HepG2 (cell line): ENCODE data around the gene ASB11. TPM values are rescaled to one million over a fixed set of nuclear protein-coding genes. Genes with fewer than 3 reads are reported as not detected.

Source experiments
- ATAC-seq: fragments of 200-7000 bp; cut with Tn5 transposase; 3 replicates; pipeline ENCODE4 v1.9.1; 2020; ENCODE audit warnings: mild to moderate bottlenecking, moderate library complexity
- BruUV-seq: library from RNA; stranded (reverse); fragments of 400-500 nt; replicated peaks from 2 replicates; lab custom pipeline; 2021; lab: Mats Ljungman, UMichigan
- CTCF ChIA-PET: fragments of 300-600 bp; formaldehyde crosslinking; extraction: SDS; loops from one replicate; lab custom pipeline; 2021; ENCODE audit warnings: low total read pairs, inconsistent platforms, low intra/inter-chr PET ratio; lab: Yijun Ruan, JAX
- POLR2A ChIA-PET: fragments of 350-600 bp; sonication (Branson Sonifier 250); formaldehyde crosslinking; loops from one replicate; lab custom pipeline; 2020; ENCODE audit warnings: antibody characterized with exemption, inconsistent platforms; lab: Yijun Ruan, JAX
- DNase-seq: peaks from one replicate; pipeline ENCODE4 v3.0.0-alpha.2; 2015; ENCODE audit warnings: low spot score
- FAIRE-seq: peaks from 3 replicates; lab custom pipeline; 2011; peaks lifted over from hg19 to GRCh38; lab: Jason Lieb, UNC
- H2AFZ ChIP-seq: one replicate; pipeline ENCODE4 v1.6.1; 2011; ENCODE audit warnings: low read length, inconsistent platforms
- H3K27ac ChIP-seq: fragments of 300-600 bp; 3 replicates; pipeline ENCODE4 v1.8.0; 2011; ENCODE audit warnings: mixed run types, mild to moderate bottlenecking, mixed read lengths, low read length, inconsistent platforms; ENCODE audit not compliant: insufficient read depth; ENCODE audit errors: extremely low read length
- H3K27me3 ChIP-seq, 2 experiments: fragments of 200-600 bp in 1 of 2; 2 replicates in 1 of 2; 3 replicates in 1 of 2; pipeline versions ENCODE4 v1.6.0 to v1.8.0; 2011; ENCODE audit warnings: low read length in 2 of 2, mild to moderate bottlenecking in 2 of 2, moderate library complexity in 2 of 2, inconsistent platforms in 1 of 2; ENCODE audit not compliant: insufficient read depth in 2 of 2, control insufficient read depth in 1 of 2
- H3K36me3 ChIP-seq, 2 experiments: fragments of 200-600 bp in 1 of 2; replicated peaks in 1 of 2; 2 replicates in 1 of 2; 3 replicates in 1 of 2; pipeline versions ENCODE4 v1.5.1 to v1.8.0; 2011; ENCODE audit warnings: low read length in 2 of 2, inconsistent platforms in 1 of 2; ENCODE audit not compliant: insufficient read depth in 2 of 2, control insufficient read depth in 1 of 2
- H3K4me1 ChIP-seq: 2 replicates; pipeline ENCODE4 v1.5.1; 2012; ENCODE audit warnings: low read length, inconsistent platforms; ENCODE audit not compliant: insufficient read depth
- H3K4me2 ChIP-seq: 2 replicates; pipeline ENCODE4 v1.6.0; 2011; ENCODE audit warnings: low read depth, low read length, inconsistent platforms
- H3K4me3 ChIP-seq, 3 experiments: fragments of 200-600 bp in 1 of 3; sonication (generic), shearing (Covaris generic) in 1 of 3; replicated peaks in 1 of 3; 2 replicates each; pipeline ENCODE4 v1.5.1; 2011 to 2016; ENCODE audit warnings: low read length in 3 of 3, inconsistent platforms in 2 of 3, low read depth in 2 of 3, mild to moderate bottlenecking in 2 of 3, control low read depth in 1 of 3, mixed read lengths in 1 of 3; ENCODE audit not compliant: insufficient read depth in 1 of 3
- H3K79me2 ChIP-seq: one replicate; pipeline ENCODE4 v1.6.1; 2011; ENCODE audit warnings: low read length, inconsistent platforms; ENCODE audit not compliant: insufficient read depth
- H3K9ac ChIP-seq: 2 replicates; pipeline ENCODE4 v1.6.0; 2011; ENCODE audit warnings: mild to moderate bottlenecking, low read depth, low read length, inconsistent platforms; ENCODE audit not compliant: insufficient read depth
- H3K9me3 ChIP-seq: 2 replicates; pipeline ENCODE4 v1.5.1; 2012; ENCODE audit warnings: mild to moderate bottlenecking, low read length
- H4K20me1 ChIP-seq: 2 replicates; pipeline ENCODE4 v1.6.0; 2011; ENCODE audit warnings: inconsistent platforms, mild to moderate bottlenecking, low read length, moderate library complexity; ENCODE audit not compliant: insufficient read depth
- ARID2 ChIP-seq: sonication (generic); formaldehyde crosslinking; IDR thresholded peaks from 2 replicates; pipeline ENCODE4 v1.8.1; 2022; ENCODE audit warnings: mild to moderate bottlenecking, missing genetic modification reagents, borderline replicate concordance
- ATF3 ChIP-seq: sonication (generic); formaldehyde crosslinking; IDR thresholded peaks from 2 replicates; pipeline ENCODE4 v1.4.0; 2020; ENCODE audit warnings: missing genetic modification reagents
- BCL3 ChIP-seq: sonication (generic); formaldehyde crosslinking; IDR thresholded peaks from 2 replicates; pipeline ENCODE4 v1.5.1; 2020; ENCODE audit warnings: mild to moderate bottlenecking, missing genetic modification reagents, moderate library complexity
- CAMTA2 ChIP-seq: sonication (generic); formaldehyde crosslinking; IDR thresholded peaks from 2 replicates; pipeline ENCODE4 v1.4.0; 2020; ENCODE audit warnings: mild to moderate bottlenecking, missing genetic modification reagents, borderline replicate concordance
- CBX5 ChIP-seq: sonication (generic); formaldehyde crosslinking; IDR thresholded peaks from 2 replicates; pipeline ENCODE4 v1.4.0; 2020; ENCODE audit warnings: missing genetic modification reagents, borderline replicate concordance
- REPIN1 ChIP-seq: sonication (generic); formaldehyde crosslinking; IDR thresholded peaks from 2 replicates; pipeline ENCODE4 v1.8.0; 2022; ENCODE audit warnings: missing genetic modification reagents, low read depth, mild to moderate bottlenecking, borderline replicate concordance
- TOPORS ChIP-seq: sonication (generic); formaldehyde crosslinking; IDR thresholded peaks from 2 replicates; pipeline ENCODE4 v1.8.0; 2023; ENCODE audit warnings: mild to moderate bottlenecking, missing genetic modification reagents
- WGBS: methylation state at CpG from one replicate; pipeline ENCODE4 v1.1.6; 2017; ENCODE audit warnings: low lambda C conversion rate; 5-methylcytosine and 5-hydroxymethylcytosine counted together
- in situ Hi-C: cut with HindIII; loops from 2 replicates; pipeline ENCODE4 v1.10.0; 2017; ENCODE audit warnings: low pct_unique_long_range_greater_than_20kb; ENCODE audit not compliant: extremely low pct_ligation_motif_present
- intact Hi-C: fragments of 100-400 bp; cut with micrococcal nuclease; formaldehyde crosslinking; loops from one replicate; pipeline ENCODE4 v1.10.0; 2022; ENCODE audit not compliant: unreplicated experiment
- polyA plus RNA-seq, 8 experiments: library from polyadenylated mRNA; depleted of rRNA in 3 of 8; stranded (reverse) in 7 of 8; unstranded in 1 of 8; fragments of >200 nt; fragmentation: Illumina TruSeq in 4 of 8; extraction: Trizol in 4 of 8; gene quantifications; 2 replicates each; pipeline versions ENCODE4 v1.2.1 to v1.2.3, GENCODE V29; 2011 to 2016; ENCODE audit warnings: low read depth in 4 of 8, missing spikeins in 1 of 8, mixed read lengths in 1 of 8; ENCODE audit not compliant: insufficient read depth in 1 of 8
- total RNA-seq, 5 experiments: library from RNA; depleted of rRNA; stranded (reverse); fragments of >200 nt; fragmentation: Illumina TruSeq; extraction: Trizol; gene quantifications; 2 replicates each; pipeline ENCODE4 v1.2.3, GENCODE V29; 2016; ENCODE audit warnings: low read depth in 1 of 5

ASB11 gene
- total and polyA plus RNA-seq, 2 of the 13 experiments (the other 11 are each of a cell fraction or from before 2014, with no cell fraction given), result not detected

GRCh38 chrX:15343075-15343476, 27.6 kb upstream of the ASB11 start (continued):
- no peak for TF ChIP-seq BCL3 (CRISPR knock-in tag)
- TF ChIP-seq ATF3 (CRISPR knock-in tag), result no peak
- TF ChIP-seq ARID2 (CRISPR knock-in tag), result no peak
- TF ChIP-seq TOPORS (CRISPR knock-in tag), result no peak
- no peak for TF ChIP-seq CBX5
- no peak for TF ChIP-seq CAMTA2 (CRISPR knock-in tag)
- TF ChIP-seq, all 625 proteins: peak for 0

- no TSS peak for BruUV-seq
- no peak overlapping the region for H3K4me2 ChIP-seq
- DNase-seq (no peak), FAIRE-seq (no peak), ATAC-seq (no peak)
- peaks cover 7% of the 10 kb centered on the region; the same call in 1 of the 2 replicates for H3K4me1 ChIP-seq
- intact Hi-C loops (no loop called here), in situ Hi-C loops (loop anchor here (10.0 to 25.0 kb wide), 3 partner anchors 124 to 346 kb away; no protein-coding TSS in a partner anchor)
- POLR2A ChIA-PET, result no interaction called here
- 17% methylated on average over 2 of the region's 2 CpGs for WGBS
- H3K27me3 ChIP-seq, result no peaks in the 10 kb centered on the region
- no peaks in the 10 kb centered on the region for H4K20me1 ChIP-seq
- H3K27ac ChIP-seq, result no peak overlapping the region
- no peaks in the 10 kb centered on the region for H3K36me3 ChIP-seq
- no peak overlapping the region for H2AFZ ChIP-seq
- no peak overlapping the region for H3K4me3 ChIP-seq
- no peak for TF ChIP-seq REPIN1
- H3K79me2 ChIP-seq, result no peaks in the 10 kb centered on the region
- H3K9ac ChIP-seq, result no peak overlapping the region
- no peaks in the 10 kb centered on the region for H3K9me3 ChIP-seq
- CTCF ChIA-PET, result no interaction called here
Measured at GRCh38 chrX:15340867-15341266, 25.4 kb upstream of the ASB11 start.
